ENCODE measurements around the gene NEDD4. TPM values are rescaled to one million over a fixed set of nuclear protein-coding genes. Genes with fewer than 3 reads are reported as not detected.
"Not testable (repeated sequence)": the region's sequence is repeated elsewhere in the genome, so short reads cannot be mapped to it uniquely, and the experiment has no call there.

The NEDD4 gene
- total RNA-seq, 4 donors from 2014 or later: 16.7 to 40.4 (median 29.4) TPM

DNA sequence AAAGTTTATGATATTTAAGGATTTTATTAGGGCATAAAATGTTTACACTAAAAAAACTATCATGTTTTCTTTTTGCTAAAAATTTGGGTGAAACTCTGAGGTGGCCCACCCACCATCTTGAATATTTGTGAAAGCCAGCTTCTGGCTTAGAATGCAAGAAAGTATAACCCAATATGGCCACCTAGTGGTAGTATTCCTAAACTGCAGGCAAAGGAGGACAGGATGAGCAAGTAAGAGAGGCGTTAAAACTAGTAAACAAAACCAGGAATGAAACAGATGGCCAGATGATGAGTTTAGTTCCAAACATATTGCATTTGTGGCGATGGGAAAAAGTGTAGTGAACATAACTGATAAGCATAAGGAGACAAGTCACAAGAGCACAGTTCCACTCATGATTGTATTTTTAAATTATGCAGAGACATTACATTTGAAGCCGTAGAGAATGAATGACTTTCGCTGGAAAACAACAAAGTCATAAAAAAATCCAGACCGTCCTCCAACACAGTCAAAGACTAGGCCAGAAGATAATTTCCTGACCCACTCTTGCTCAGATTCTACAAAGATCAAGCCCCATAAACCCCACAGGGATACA is 147.2 kb downstream of the NEDD4 start:
- WGBS, 2 donors: 60 to 67% methylated on average over 5 of the region's 5 CpGs
- no peak overlapping the region for H3K4me3 ChIP-seq (ENCODE audit: low read depth, poor library complexity, severe bottlenecking)
- intact Hi-C loops (cut with DNase I; ENCODE audit: low total_unique reads): no loop called here
- TF ChIP-seq, protein P1, sequence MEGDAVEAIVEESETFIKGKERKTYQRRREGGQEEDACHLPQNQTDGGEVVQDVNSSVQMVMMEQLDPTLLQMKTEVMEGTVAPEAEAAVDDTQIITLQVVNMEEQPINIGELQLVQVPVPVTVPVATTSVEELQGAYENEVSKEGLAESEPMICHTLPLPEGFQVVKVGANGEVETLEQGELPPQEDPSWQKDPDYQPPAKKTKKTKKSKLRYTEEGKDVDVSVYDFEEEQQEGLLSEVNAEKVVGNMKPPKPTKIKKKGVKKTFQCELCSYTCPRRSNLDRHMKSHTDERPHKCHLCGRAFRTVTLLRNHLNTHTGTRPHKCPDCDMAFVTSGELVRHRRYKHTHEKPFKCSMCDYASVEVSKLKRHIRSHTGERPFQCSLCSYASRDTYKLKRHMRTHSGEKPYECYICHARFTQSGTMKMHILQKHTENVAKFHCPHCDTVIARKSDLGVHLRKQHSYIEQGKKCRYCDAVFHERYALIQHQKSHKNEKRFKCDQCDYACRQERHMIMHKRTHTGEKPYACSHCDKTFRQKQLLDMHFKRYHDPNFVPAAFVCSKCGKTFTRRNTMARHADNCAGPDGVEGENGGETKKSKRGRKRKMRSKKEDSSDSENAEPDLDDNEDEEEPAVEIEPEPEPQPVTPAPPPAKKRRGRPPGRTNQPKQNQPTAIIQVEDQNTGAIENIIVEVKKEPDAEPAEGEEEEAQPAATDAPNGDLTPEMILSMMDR (IDR thresholded peaks at IDR 0.05): no peak
- no peak for TF ChIP-seq POLR2A (IDR thresholded peaks at IDR 0.05)
- peak in 1 of 2 donors; percentile 70 for DNase-seq (ENCODE audit: low spot score in 2 of 2)

- H3K4me3 ChIP-seq (ENCODE audit: low read depth, poor library complexity, severe bottlenecking); DNase-seq (ENCODE audit: low spot score in 2 of 2); intact Hi-C loops (cut with DNase I; ENCODE audit: low total_unique reads): not testable (repeated sequence)
- 97 to 98% methylated on average over 4 of the region's 4 CpGs for WGBS, 2 donors
These were observed 150.5 kb downstream of the NEDD4 start for GRCh38 chr15:55842897-55843296.

DNA sequence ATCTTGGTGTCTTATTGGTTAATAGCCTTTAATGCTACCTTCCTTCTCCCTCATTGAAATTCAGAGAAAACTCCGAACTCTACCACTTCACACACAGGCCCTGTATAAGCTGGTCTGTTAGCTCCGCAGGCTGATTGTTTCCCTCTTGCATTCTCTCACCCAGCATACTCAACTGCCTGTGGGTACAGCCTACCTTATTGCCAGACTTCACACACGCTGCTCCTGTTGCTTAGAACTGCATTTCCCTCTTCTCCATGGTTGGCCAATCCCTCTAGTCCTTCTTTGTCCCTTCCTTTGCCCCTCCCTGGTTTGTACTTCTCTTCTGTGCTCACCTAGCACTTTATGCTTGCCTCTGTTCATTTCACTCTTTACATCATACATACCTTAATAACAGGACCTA is 157.5 kb downstream of the NEDD4 start:
- H3K4me3 ChIP-seq (ENCODE audit: low read depth, poor library complexity, severe bottlenecking): no peak overlapping the region
- no peak for DNase-seq (ENCODE audit: low spot score in 2 of 2)
- intact Hi-C loops (cut with DNase I; ENCODE audit: low total_unique reads): no loop called here
- 98 to 100% methylated on average over 3 of the region's 3 CpGs for WGBS, 2 donors
- TF ChIP-seq POLR2A (IDR thresholded peaks at IDR 0.05): no peak
- TF ChIP-seq, protein P1 (IDR thresholded peaks at IDR 0.05): no peak

DNA sequence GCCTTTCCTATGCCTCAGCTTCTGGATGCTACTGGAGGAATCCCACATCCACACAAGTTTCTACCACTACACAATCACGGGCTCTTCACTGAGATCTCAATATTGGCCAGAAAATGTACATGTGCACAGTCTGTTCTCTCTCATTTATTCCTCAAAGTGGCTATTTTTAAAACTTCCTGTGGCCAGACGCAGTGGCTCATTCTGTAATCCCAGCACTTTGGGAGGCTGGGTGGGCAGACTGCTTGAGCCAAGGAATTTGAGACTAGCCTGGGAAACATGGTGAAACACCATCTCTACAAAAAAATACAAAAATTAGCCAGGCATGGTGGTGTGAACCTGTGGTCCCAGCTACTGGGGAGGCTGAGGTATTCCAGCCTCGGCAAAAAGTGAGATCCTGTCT is 159.1 kb downstream of the NEDD4 start:
- intact Hi-C loops (cut with DNase I; ENCODE audit: low total_unique reads): no loop called here
- TF ChIP-seq, protein P1 (IDR thresholded peaks at IDR 0.05): no peak
- TF ChIP-seq POLR2A (IDR thresholded peaks at IDR 0.05): no peak
- WGBS, 2 donors: 84 to 85% methylated on average over 3 of the region's 3 CpGs
- DNase-seq (ENCODE audit: low spot score in 2 of 2): no peak
- no peak overlapping the region for H3K4me3 ChIP-seq (ENCODE audit: low read depth, poor library complexity, severe bottlenecking)

GRCh38 chr15:55829826-55830225 is 163.6 kb downstream of the NEDD4 start:
- TF ChIP-seq, protein P1 (IDR thresholded peaks at IDR 0.05): no peak
- TF ChIP-seq POLR2A (IDR thresholded peaks at IDR 0.05): no peak
- DNase-seq (ENCODE audit: low spot score in 2 of 2): no peak
- 54 to 60% methylated on average over 2 of the region's 2 CpGs for WGBS, 2 donors
- intact Hi-C loops (cut with DNase I; ENCODE audit: low total_unique reads): no loop called here
- H3K4me3 ChIP-seq (ENCODE audit: low read depth, poor library complexity, severe bottlenecking): no peak overlapping the region

DNA sequence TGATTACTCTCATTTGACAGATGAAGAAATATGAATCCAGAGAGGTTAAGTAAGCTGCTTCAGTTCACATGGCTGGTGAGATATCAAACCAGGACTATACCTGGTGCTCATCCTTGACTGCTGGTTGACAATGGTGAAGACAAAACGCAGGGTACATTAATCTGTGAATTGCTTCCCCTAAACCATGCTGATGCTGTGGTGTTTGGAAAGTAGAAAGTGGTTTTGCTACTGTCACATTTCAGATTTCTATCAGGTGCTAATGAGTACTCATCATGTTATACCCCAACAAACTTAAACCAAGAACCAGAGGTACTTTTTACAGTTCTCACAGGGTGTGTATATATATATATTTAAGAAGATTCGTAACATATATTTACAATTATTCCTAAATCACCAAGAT is 165.5 kb downstream of the NEDD4 start:
- WGBS, 2 donors: 93 to 97% methylated on average over 2 of the region's 2 CpGs
- intact Hi-C loops (cut with DNase I; ENCODE audit: low total_unique reads): no loop called here
- no peak overlapping the region for H3K4me3 ChIP-seq (ENCODE audit: low read depth, poor library complexity, severe bottlenecking)
- TF ChIP-seq POLR2A (IDR thresholded peaks at IDR 0.05): no peak
- TF ChIP-seq, protein P1 (IDR thresholded peaks at IDR 0.05): no peak
- no peak for DNase-seq (ENCODE audit: low spot score in 2 of 2)

All from lower leg skin (tissue), 4 donors.